NT2/D1 (cell line): ENCODE data around the gene TRIM3.

Source experiments
- SUZ12 ChIP-seq: IDR thresholded peaks from 2 replicates; pipeline ENCODE4 v1.6.1; 2011; ENCODE audit not compliant: insufficient read length, insufficient read depth; ENCODE audit errors: extremely low read depth
- YY1 ChIP-seq: IDR thresholded peaks from 2 replicates; pipeline ENCODE4 v1.6.1; 2011; ENCODE audit not compliant: insufficient read length, insufficient read depth
- ZNF274 ChIP-seq: IDR thresholded peaks from 2 replicates; pipeline ENCODE4 v1.6.1; 2011; ENCODE audit warnings: mild to moderate bottlenecking, low read depth, low read length

GRCh38 chr11:6403539-6403938 is 70.2 kb downstream of the TRIM3 start:
- no peak for TF ChIP-seq YY1
- TF ChIP-seq ZNF274, result no peak
- TF ChIP-seq SUZ12, result no peak
